ENCODE data around the gene SESN1. TPM values are rescaled to one million over a fixed set of nuclear protein-coding genes. Genes with fewer than 3 reads are reported as not detected.

Gene SESN1
- total RNA-seq, 4 donors from 2014 or later: 73.3 to 253 (median 128) TPM

- peak overlapping the region; percentile 72 to 78 (median 74) for H3K27ac ChIP-seq
- ATAC-seq: peak; percentile 75 to 78
- in situ Hi-C loops (cut with MboI; ENCODE audit: low sequenced_read_pairs in 4 of 4): loop anchor here in 2 of 4 donors (25.0 kb wide), 1 partner anchor 116 kb away; no protein-coding TSS in a partner anchor
Observed at GRCh38 chr6:109053336-109053735, 41.3 kb downstream of the SESN1 start.

DNA sequence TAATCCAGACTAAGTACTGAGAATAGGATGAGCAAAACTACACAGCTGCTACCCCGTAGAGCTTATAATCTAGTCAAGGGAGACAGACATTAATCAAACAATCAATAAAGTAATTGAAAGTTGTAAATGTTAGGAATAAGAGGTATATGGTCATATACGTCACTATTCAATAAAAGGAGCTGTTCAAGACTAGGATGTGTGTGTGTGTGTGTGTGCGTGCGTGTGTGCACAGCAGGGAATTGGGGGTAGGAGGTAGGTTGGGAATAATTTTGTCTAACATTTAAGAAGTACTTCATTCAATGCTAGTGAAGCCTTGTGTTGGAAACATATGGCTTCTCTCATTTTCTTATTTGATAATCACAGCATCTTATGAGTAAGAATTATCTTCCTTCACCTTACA is 41.8 kb downstream of the SESN1 start:
- TF ChIP-seq CTCF (IDR thresholded peaks at IDR 0.05 in 4 of 5, conservative IDR thresholded peaks at IDR 0.05 in 1 of 5) (no peak), POLR2A (IDR thresholded peaks at IDR 0.05) (no peak)
- intact Hi-C loops (cut with DNase I; ENCODE audit: low total_unique reads): loop anchor here (5.0 kb wide), 1 partner anchor 46 kb away; no protein-coding TSS in a partner anchor
- peaks cover 93 to 96% of the 10 kb centered on the region in 2 donors for H3K4me1 ChIP-seq

More at GRCh38 chr6:109053336-109053735, 41.3 kb downstream of the SESN1 start:
- Histone ChIP-seq H3K9me3 (no peaks in the 10 kb centered on the region), H3K4me1 (peaks cover 96 to 97% of the 10 kb centered on the region in 2 donors), H3K36me3 (no peaks in the 10 kb centered on the region), H3K27me3 (no peaks in the 10 kb centered on the region), H3K4me3 (peak overlapping the region in 1 of 4 donors; percentile 1)
- TF ChIP-seq POLR2A (IDR thresholded peaks at IDR 0.05) (no peak), CTCF (IDR thresholded peaks at IDR 0.05 in 4 of 5, conservative IDR thresholded peaks at IDR 0.05 in 1 of 5) (no peak)
- intact Hi-C loops (cut with DNase I; ENCODE audit: low total_unique reads): loop anchor here (5.0 kb wide), 1 partner anchor 46 kb away; no protein-coding TSS in a partner anchor
- DNase-seq: no peak

GRCh38 chr6:109052018-109052651 is 42.5 kb downstream of the SESN1 start:
- Histone ChIP-seq H3K36me3 (no peaks in the 10 kb centered on the region), H3K9me3 (no peaks in the 10 kb centered on the region), H3K27me3 (no peaks in the 10 kb centered on the region), H3K27ac (peak overlapping the region; percentile 72 to 78 (median 74)), H3K4me1 (peaks cover 86 to 88% of the 10 kb centered on the region in 2 donors), H3K4me3 (no peak overlapping the region)
- in situ Hi-C loops (cut with MboI; ENCODE audit: low sequenced_read_pairs in 4 of 4): loop anchor here in 2 of 4 donors (25.0 kb wide), 1 partner anchor 115 kb away; no protein-coding TSS in a partner anchor
- intact Hi-C loops (cut with DNase I; ENCODE audit: low total_unique reads): loop anchor here (5.0 kb wide), 1 partner anchor 45 kb away; no protein-coding TSS in a partner anchor
- no peak for DNase-seq
- TF ChIP-seq POLR2A (IDR thresholded peaks at IDR 0.05) (no peak), CTCF (IDR thresholded peaks at IDR 0.05 in 4 of 5, conservative IDR thresholded peaks at IDR 0.05 in 1 of 5) (no peak)
- ATAC-seq: no peak

More for the DNA sequence above, 41.8 kb downstream of the SESN1 start:
- DNase-seq (no peak), ATAC-seq (no peak)
- Histone ChIP-seq H3K27ac (peak overlapping the region; percentile 72 to 78 (median 74)), H3K4me3 (no peak overlapping the region), H3K36me3 (no peaks in the 10 kb centered on the region), H3K27me3 (no peaks in the 10 kb centered on the region), H3K9me3 (no peaks in the 10 kb centered on the region)
- in situ Hi-C loops (cut with MboI; ENCODE audit: low sequenced_read_pairs in 4 of 4): loop anchor here in 2 of 4 donors (25.0 kb wide), 1 partner anchor 116 kb away; no protein-coding TSS in a partner anchor

- Histone ChIP-seq H3K36me3 (no peaks in the 10 kb centered on the region), H3K4me1 (peaks cover 79 to 82% of the 10 kb centered on the region in 2 donors), H3K27me3 (no peaks in the 10 kb centered on the region), H3K9me3 (no peaks in the 10 kb centered on the region), H3K27ac (peak overlapping the region; percentile 2 to 78 (median 74)), H3K4me3 (no peak overlapping the region)
- ATAC-seq (no peak), DNase-seq (no peak)
- intact Hi-C loops (cut with DNase I; ENCODE audit: low total_unique reads) (loop anchor here (5.0 kb wide), 1 partner anchor 44 kb away; no protein-coding TSS in a partner anchor), in situ Hi-C loops (cut with MboI; ENCODE audit: low sequenced_read_pairs in 4 of 4) (loop anchor here in 2 of 4 donors (25.0 kb wide), 1 partner anchor 114 kb away; no protein-coding TSS in a partner anchor)
- no peak for TF ChIP-seq POLR2A (IDR thresholded peaks at IDR 0.05)
- no peak for TF ChIP-seq CTCF (IDR thresholded peaks at IDR 0.05 in 4 of 5, conservative IDR thresholded peaks at IDR 0.05 in 1 of 5)
Observed at GRCh38 chr6:109051301-109052017, 43.2 kb downstream of the SESN1 start.
